GM19193 (cell line): ENCODE measurements around the gene CIDEC.

Experiments
- POLR2A ChIP-seq: IDR thresholded peaks from 4 replicates; pipeline ENCODE4 v1.6.1; 2011; ENCODE audit not compliant: insufficient read depth, insufficient read length; ENCODE audit errors: extremely low read depth

CIDEC gene

GRCh38 chr3:9862391-9863057, 17.5 kb downstream of the CIDEC start:
- no peak for TF ChIP-seq POLR2A

GRCh38 chr3:9861626-9862130, 18.4 kb downstream of the CIDEC start:
- TF ChIP-seq POLR2A: no peak

DNA sequence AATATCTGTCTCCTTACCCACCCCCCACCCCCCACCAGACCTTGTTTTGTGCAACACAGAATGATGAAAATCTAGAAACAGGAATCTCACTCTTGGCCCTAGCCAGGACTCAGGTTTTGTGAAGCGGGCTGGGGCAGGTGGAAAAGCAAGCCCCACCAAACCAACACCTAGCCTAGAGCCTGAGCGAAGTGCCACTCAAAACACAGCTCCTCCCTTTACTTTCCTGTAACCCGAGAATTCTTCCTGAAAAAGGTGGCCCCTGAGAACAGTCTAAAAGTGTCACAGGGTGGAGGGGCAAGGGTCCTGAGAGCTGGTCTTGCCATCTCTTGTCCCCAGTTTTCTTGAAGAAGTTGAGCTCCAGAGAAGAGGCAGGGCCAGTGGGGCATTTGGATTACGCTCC, 18.9 kb downstream of the CIDEC start:
- TF ChIP-seq POLR2A: no peak

GRCh38 chr3:9859530-9860025, 20.5 kb downstream of the CIDEC start:
- no peak for TF ChIP-seq POLR2A

DNA sequence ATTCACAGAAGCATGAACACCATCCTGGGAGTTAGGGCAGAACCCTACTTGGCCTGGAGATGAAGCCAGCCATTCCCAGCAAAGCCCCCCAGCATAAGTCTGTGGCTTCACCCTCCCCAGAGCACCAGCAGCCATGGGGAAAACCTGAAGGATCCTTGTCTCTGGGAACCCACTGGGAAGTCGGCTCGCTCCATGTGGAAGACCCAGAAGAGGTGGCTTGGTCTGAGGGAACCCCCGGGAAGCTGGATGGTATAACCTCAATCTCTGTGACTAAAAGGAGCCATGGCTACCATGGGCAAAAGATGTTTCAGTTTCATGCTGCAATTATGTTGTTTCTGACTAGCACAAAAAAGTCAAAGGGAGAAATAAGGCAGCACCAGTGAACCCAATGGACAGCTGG, 24.5 kb downstream of the CIDEC start:
- no peak for TF ChIP-seq POLR2A

GRCh38 chr3:9852528-9852927, 27.5 kb downstream of the CIDEC start:
- TF ChIP-seq POLR2A: no peak

DNA sequence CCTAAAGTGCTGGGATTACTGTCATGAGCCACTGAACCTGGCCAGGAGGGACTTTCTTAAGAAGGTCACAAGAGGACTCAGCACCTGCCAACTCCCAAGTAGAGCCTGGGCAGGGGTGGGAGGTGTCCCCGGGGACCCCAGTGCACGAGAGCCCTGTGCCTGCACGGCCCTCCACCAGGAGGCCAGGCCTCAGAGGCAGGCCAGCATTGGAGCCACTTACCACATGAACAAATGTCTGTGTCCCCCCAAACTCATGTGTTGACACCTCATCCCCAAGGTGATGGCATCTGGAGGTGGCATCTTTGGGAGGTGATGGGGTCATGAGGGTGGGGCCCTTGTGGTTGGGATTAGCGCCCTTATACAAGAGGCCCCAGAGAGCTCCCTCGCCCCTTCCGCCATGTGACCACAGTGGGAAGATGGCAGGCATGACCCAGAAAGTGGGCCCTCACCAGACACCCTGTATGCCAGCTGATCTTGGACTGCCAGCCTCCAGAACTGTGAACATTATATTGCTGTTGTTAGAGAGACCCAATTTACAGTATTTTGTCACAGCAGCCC, 33.0 kb downstream of the CIDEC start:
- TF ChIP-seq POLR2A: no peak

DNA sequence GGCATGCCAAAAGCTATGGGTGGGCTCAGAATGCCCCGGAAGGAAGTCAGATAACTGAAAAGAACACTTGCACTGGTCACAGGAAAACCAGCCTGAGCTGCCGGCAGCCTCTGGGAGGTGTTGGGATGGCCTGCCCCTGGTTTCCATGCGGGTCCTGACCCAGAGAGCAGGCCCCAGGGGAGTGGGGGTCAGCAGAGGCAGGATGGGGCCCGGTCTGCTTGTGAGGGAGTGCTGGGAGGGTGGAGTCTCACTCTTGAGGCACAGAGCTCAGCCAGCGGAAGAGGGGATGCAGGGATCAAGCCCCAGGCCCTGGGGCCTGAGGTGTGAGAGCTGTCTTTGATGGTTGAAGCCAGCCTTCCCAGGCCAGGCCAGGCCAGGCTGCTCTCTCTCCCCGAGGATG, 33.8 kb downstream of the CIDEC start:
- TF ChIP-seq POLR2A: no peak

- peak; percentile 81 for TF ChIP-seq POLR2A
Measured at GRCh38 chr3:9843715-9844438, 36.2 kb downstream of the CIDEC start, which contains the start of gene RPUSD3. Gene RPUSD3, minus strand, starts transcription at chr3:9844008. Its CDS starts 18 bp downstream, at chr3:9843990.

DNA sequence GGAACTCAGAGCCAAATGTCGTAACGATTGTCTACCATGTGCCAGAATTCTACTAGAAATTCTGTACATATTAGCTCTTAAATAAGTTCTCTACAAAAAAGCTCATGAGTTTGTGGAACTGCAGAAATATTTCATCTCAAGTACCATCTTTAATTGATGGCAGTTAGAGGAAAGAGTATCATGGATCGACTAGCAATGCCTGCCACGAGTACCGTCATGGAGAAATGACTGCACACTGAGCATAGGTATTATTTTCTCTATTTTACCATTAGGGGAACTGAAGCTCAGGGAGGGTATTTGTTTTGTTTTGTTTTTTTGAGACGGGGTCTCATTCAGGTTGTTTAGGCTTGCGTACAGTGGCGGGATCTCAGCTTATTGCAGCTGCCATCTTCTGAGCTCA, 39.0 kb downstream of the CIDEC start:
- TF ChIP-seq POLR2A: no peak

- no peak for TF ChIP-seq POLR2A
Measured at GRCh38 chr3:9838856-9839255, 41.2 kb downstream of the CIDEC start.

GRCh38 chr3:9837701-9838582, 42.1 kb downstream of the CIDEC start:
- TF ChIP-seq POLR2A: no peak

GRCh38 chr3:9834520-9835380, 45.3 kb downstream of the CIDEC start:
- no peak for TF ChIP-seq POLR2A

DNA sequence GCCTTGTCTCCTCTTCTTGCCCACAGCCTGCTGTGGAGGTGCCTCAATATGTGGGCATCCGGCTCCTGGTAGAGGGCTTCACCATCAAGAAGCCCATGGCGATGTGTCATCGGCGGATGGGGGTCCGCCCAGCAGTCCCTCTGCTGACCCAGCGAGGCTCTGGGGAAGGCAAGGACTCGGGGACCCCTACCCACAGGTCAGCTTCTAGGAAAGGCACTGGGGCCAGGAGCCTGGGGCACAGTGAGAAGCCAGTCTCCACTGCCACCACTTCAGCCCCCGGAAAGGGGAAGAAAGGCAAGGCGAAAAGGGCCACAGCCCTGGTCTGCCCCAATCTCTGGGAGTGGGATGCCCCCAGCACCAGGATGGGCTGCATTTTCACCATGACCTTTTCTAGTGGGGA, 47.0 kb downstream of the CIDEC start:
- no peak for TF ChIP-seq POLR2A

GRCh38 chr3:9831253-9831652, 48.8 kb downstream of the CIDEC start:
- TF ChIP-seq POLR2A: no peak
